ENCODE results near the gene GALNT12.

GALNT12 gene, protein sequence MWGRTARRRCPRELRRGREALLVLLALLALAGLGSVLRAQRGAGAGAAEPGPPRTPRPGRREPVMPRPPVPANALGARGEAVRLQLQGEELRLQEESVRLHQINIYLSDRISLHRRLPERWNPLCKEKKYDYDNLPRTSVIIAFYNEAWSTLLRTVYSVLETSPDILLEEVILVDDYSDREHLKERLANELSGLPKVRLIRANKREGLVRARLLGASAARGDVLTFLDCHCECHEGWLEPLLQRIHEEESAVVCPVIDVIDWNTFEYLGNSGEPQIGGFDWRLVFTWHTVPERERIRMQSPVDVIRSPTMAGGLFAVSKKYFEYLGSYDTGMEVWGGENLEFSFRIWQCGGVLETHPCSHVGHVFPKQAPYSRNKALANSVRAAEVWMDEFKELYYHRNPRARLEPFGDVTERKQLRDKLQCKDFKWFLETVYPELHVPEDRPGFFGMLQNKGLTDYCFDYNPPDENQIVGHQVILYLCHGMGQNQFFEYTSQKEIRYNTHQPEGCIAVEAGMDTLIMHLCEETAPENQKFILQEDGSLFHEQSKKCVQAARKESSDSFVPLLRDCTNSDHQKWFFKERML

GRCh38 chr9:98807070-98807813 is at the start of gene GALNT12:
TSS of gene GALNT12 (plus strand) at chr9:98807670. CDS start at chr9:98807699, 29 bp downstream.
- peak; percentile 15 to 31 for DNase-seq (ENCODE audit: low read depth in 1 of 2, low spot score in 1 of 2)

- DNase-seq (ENCODE audit: low read depth in 1 of 2, low spot score in 1 of 2) = no peak
Measured at GRCh38 chr9:98760231-98760630, 47.2 kb upstream of the GALNT12 start.

DNA sequence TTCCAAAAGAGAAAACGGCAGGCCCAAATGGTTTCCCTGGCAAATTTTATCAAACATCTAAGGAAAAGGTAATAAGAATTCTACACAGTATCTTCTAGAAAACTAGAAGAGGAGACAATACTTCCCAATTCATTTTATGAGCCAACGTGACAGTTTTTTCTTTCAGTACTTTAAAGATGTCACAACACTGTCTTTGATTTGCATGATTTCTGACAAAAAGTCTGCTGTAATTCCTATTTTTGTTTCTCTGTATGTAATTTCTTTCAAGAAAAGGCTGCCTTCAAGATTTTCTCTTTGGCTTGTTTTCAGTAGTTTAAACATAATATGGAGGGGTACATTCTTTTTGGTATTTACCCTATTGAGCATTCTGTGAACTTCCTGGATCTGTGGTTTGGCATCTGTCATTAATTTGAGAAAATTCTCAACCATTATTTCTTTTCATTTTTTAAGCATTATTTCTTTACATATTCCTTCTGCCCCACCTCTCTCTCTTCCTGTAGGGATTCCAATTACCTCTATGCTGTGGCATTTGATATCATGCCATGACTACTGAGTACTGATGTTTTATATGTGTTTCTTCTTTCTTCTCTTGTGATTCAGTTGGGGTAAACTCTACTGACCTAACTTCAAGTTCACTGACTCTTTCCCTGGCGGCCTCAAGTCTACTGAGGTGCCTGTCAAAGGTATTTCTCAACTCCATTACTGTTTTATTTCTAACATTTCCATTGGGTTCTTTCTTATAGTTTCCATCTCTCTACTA is 43.3 kb upstream of the GALNT12 start:
- DNase-seq (ENCODE audit: low read depth in 1 of 2, low spot score in 1 of 2) = no peak

- no peak for DNase-seq (ENCODE audit: low read depth in 1 of 2, low spot score in 1 of 2)
Measured at GRCh38 chr9:98765256-98765655, 42.2 kb upstream of the GALNT12 start.

DNA sequence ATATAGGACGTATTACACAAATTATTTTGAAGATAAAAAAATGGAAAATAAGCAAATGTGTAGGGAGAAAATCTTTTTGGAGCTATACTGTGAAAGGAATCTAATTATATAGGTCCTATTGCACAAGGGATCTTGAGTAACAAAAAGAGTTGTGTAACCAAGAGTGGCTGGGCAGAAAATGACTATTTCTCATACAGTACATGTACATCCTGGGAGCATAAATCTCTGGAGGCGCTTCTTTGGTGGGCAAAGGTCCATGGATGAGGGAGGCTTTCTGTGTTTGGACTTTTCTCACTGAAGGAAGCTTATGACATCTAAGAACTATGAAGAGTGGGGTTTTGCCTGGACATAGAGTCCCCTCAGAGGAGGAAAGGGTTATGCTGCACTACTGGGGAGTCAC is 40.9 kb upstream of the GALNT12 start:
- no peak for DNase-seq (ENCODE audit: low read depth in 1 of 2, low spot score in 1 of 2)

DNA sequence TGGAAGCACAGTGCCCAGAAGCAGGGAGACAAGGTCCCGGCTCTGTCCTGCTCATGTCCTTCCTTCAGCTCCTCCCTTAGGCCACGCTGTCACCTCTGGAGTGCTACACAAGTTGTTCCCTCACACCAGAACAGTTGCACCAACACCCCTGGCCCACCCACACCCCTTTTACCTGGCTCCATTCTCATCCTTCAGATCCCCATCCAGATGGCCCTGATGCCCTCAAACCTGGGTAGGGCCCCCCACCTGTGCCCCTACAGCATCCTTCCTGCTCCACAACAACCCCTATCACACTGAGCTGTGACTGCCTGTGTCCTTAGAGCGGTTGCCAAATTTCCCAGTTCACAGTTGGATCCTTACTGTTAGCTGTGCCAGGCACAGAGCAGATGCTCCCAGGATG is 40.3 kb upstream of the GALNT12 start:
- no peak for DNase-seq (ENCODE audit: low read depth in 1 of 2, low spot score in 1 of 2)

DNA sequence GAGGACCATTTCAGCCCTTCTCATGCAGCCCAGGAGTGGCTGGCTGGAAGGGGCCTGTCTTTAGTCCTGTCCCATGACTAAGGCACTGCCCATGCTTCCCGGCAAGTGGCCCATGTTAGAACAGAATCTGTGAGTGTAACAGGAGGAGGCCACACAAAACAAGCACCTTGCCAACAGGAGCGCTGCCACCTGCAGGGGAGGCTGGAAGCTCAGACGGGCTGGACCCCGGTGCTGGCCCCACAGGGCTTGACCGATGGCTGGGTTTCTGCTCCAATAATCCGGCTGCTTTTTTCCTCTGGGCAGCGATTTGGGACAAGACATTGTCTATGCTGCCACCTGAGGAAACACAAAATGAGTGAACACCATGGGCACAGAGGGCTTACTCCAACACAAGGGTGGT is 39.6 kb upstream of the GALNT12 start:
- DNase-seq (ENCODE audit: low read depth in 1 of 2, low spot score in 1 of 2) = no peak

GRCh38 chr9:98768344-98768743 is 39.1 kb upstream of the GALNT12 start:
- no peak for DNase-seq (ENCODE audit: low read depth in 1 of 2, low spot score in 1 of 2)

GRCh38 chr9:98770717-98771116 is 36.8 kb upstream of the GALNT12 start:
- DNase-seq (ENCODE audit: low read depth in 1 of 2, low spot score in 1 of 2) = no peak

DNA sequence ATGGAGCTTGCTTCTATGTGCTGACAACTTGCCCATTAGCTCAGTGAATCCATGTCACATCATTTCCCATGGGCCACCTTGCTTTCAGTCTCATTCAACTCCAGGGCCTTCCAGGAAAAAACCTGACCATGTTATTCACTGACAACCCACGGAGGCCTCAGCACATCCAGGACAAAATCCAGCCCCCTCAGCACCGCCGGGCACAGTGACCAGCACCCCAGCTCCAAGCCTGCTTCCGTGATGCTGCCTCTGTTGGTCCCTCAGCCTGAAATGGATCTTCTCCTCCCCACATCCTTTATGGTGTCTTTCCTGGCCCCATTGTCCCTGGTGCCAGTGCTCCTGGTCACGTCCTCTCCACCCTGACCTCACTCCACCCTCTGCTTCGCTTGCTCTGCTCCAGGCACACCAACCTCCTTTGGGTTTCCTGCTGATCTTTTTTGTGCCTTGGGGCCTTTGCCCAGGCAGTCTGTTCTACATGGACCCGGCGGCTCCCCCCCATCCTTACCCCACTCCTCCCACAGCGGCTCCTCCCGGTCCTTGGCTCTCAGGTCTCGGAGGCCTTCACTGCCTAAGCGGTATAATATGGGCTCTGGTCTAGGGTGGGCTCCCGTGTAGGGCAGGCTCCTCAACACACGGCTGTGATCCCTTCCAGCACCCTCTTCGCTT is 36.1 kb upstream of the GALNT12 start:
- DNase-seq (ENCODE audit: low read depth in 1 of 2, low spot score in 1 of 2) = no peak

DNA sequence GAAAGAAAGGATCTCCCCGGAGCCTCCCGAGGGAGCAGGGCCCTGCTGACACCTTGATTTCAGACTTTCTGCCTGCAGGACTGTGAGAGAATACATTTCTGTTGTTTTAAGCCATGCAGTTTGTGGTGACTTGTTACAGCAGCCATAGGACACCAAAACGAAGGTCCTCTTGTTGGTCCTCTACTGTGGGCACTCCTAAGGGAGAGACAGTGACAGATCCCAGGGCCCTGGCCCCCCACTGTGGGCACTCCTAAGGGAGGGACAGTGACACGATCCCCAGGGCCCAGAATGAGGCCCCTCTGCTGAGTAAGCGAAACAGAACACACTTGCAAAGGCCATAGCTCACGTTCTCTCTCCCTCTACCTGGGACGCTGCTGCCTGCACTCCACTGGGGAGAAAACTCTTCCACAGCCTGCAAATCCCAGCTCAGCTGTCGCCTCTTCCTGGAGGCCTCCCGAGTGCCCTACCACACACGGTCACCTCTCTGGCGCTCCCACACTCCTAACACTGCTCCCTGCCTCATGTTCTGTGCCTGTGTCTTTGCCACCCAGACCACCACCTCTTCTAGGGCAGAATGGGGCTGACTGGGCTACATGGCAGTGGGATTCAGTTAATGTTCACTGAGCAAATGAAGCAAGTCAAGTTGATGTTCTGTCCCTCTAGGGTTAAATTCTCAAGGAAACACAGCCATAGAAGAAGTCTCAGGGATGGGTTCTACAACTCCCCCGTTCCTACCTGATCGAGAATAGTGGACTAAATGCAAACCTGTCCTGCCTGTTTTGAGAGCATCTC is 34.9 kb upstream of the GALNT12 start:
- no peak for DNase-seq (ENCODE audit: low read depth in 1 of 2, low spot score in 1 of 2)

DNA sequence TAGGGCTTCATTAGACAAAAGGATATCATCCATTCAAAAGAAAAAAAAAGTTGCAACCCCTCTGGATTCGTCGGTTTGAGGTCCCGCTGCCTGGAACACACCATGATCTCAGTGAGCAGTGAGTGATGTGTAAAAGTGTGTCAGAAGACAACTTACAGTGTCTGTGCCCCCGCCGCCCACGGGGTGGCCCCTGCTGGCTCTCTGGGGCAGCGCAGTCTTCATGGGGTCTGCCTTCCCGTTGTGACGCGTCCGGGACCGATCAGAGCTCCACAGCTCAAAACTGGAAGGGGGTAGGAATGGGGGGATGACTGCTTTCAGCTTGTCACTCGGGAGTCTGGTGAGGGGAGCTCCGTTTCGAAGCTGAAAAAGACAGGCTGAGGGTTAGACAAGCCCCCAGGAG is 33.7 kb upstream of the GALNT12 start:
- DNase-seq (ENCODE audit: low read depth in 1 of 2, low spot score in 1 of 2) = no peak

- no peak for DNase-seq (ENCODE audit: low read depth in 1 of 2, low spot score in 1 of 2)
Measured at GRCh38 chr9:98774746-98775145, 32.7 kb upstream of the GALNT12 start.

- DNase-seq (ENCODE audit: low read depth in 1 of 2, low spot score in 1 of 2) = no peak
Measured at GRCh38 chr9:98775831-98776441, 31.5 kb upstream of the GALNT12 start.

DNA sequence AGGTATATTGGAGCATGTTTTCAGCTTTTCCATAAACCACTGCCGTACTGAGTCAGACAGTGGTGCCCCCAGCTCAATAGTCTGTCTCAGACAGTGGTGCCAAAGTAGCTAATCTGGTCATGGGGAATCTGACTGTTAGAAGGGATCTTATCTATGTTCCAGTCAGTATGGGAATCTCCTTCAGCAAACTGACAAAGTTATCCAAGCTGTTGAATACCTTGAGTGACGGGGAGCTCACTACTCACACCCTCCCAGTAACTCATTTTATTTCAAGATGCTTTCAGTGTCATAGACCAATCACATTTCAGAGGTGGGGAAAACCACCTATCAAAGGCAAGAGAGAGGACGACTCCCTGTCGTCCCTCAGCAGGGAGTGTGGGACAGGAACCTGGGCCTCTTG is 29.9 kb upstream of the GALNT12 start:
- DNase-seq (ENCODE audit: low read depth in 1 of 2, low spot score in 1 of 2) = no peak

DNA sequence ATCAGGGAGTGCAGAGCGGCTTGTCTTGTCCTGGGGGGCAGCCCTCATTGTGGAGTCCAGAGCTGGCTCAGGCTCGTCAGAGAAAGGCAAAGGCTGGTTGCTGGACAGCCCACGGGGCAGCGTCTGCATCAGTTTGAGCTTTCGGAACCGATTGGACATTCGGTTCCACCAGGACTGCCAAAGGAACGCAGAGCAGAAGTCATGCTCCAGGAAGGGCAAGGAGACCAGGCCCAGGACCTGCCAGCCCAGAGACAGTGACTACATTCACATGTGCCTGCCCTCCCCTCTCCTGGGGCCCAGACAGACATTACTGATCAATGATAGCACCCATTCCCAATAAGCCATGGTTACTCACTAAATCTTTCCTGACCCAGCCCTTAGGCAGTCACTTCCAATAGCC is 29.2 kb upstream of the GALNT12 start:
- no peak for DNase-seq (ENCODE audit: low read depth in 1 of 2, low spot score in 1 of 2)

DNA sequence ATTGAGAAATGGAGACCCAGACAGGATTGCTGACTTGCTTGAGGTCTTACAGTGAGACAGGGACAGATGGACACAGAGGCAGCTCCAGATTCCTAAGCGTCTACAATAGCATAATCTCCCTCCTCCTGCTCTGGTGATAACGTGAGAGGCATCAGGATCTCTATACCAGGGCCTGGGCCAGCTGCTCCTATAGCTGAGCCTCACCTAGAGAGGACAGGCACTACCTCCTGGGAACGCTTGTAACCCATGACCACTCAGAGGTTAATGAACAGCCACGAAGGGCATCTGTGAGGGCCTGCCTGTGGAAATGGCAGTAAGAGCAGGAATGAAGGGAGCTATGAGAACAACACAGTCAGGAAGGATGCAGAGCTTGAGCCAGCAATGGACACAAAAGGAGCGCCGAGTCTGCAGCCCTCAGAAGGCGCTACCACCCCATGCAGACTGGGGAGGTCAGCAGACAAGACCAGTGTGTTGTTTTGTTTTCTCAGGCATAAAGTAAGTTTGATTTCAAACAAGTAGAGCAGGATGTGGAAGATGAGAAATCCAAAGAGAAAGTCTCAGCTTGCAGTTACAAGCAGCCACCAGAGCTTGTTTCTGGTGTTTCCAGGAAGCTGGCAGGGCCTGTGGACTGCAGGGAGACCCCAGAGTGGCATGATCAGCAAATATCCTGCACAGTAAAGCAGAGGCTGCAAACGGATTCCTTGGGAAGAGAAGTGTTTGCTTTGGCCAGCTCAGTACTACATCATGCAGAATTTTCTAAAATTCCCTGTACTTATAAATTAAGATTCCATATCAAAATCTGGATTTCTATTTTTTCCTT is 28.5 kb upstream of the GALNT12 start:
- no peak for DNase-seq (ENCODE audit: low read depth in 1 of 2, low spot score in 1 of 2)

GRCh38 chr9:98780059-98780749 is 27.3 kb upstream of the GALNT12 start:
- no peak for DNase-seq (ENCODE audit: low read depth in 1 of 2, low spot score in 1 of 2)

Data from stimulated activated CD4-positive, alpha-beta T cell treated with anti-CD3 and anti-CD28 coated beads, Interleukin-15, amount 100 ng/mL, for 1 hour (primary cell).